Mesodermal cell (in vitro differentiated cells): ENCODE results near the gene SULT4A1.

Source experiments
- H3K27ac ChIP-seq: 2 replicates; pipeline ENCODE4 v1.7.0; 2013; ENCODE audit warnings: mild to moderate bottlenecking, low read depth, low read length, moderate library complexity; ENCODE audit not compliant: severe bottlenecking
- H3K36me3 ChIP-seq: 2 replicates; pipeline ENCODE4 v1.7.1; 2013; ENCODE audit warnings: mild to moderate bottlenecking, low read length, moderate library complexity; ENCODE audit not compliant: control insufficient read depth, insufficient read depth
- H3K4me1 ChIP-seq: one replicate; pipeline ENCODE4 v1.7.1; 2013; ENCODE audit warnings: mild to moderate bottlenecking, low read length; ENCODE audit not compliant: insufficient read depth, control insufficient read depth, poor library complexity, severe bottlenecking
- H3K4me3 ChIP-seq: 2 replicates; pipeline ENCODE4 v1.7.0; 2013; ENCODE audit warnings: low read length, control low read depth, mild to moderate bottlenecking; ENCODE audit not compliant: insufficient read depth, poor library complexity, severe bottlenecking; ENCODE audit errors: extremely low read depth
- H3K9me3 ChIP-seq: 2 replicates; pipeline ENCODE4 v1.7.1; 2013; ENCODE audit warnings: mild to moderate bottlenecking, low read length, moderate library complexity; ENCODE audit not compliant: control insufficient read depth
- WGBS, 2 experiments: methylation state at CpG; one replicate each; pipeline ENCODE4 v1.1.5; 2013; ENCODE audit warnings: missing lambda C conversion rate in 2 of 2; ENCODE audit not compliant: insufficient coverage in 2 of 2; 5-methylcytosine and 5-hydroxymethylcytosine counted together

Gene SULT4A1

GRCh38 chr22:43895986-43896645 lies 33.8 kb upstream of the SULT4A1 start:
- Histone ChIP-seq H3K4me3 (no peak overlapping the region), H3K4me1 (peaks cover 13% of the 10 kb centered on the region), H3K27ac (no peak overlapping the region), H3K36me3 (no peaks in the 10 kb centered on the region), H3K9me3 (no peaks in the 10 kb centered on the region)
- WGBS, 2 experiments, result 75 to 83% methylated on average over 11 of the region's 11 CpGs

GRCh38 chr22:43894122-43894521 lies 31.8 kb upstream of the SULT4A1 start:
- Histone ChIP-seq H3K9me3 (no peaks in the 10 kb centered on the region), H3K36me3 (no peaks in the 10 kb centered on the region), H3K27ac (no peak overlapping the region), H3K4me3 (no peak overlapping the region), H3K4me1 (peaks cover 15% of the 10 kb centered on the region)
- 88 to 91% methylated on average over 4 to 5 of the region's 5 CpGs for WGBS, 2 experiments

- Histone ChIP-seq H3K4me3 (no peak overlapping the region), H3K4me1 (peaks cover 15% of the 10 kb centered on the region), H3K27ac (no peak overlapping the region), H3K36me3 (no peaks in the 10 kb centered on the region), H3K9me3 (no peaks in the 10 kb centered on the region)
- WGBS, 2 experiments, result 69 to 93% methylated on average over 3 to 4 of the region's 5 CpGs
These were observed 31.0 kb upstream of the SULT4A1 start for GRCh38 chr22:43893266-43893665.

- Histone ChIP-seq H3K4me1 (peaks cover 10% of the 10 kb centered on the region), H3K36me3 (no peaks in the 10 kb centered on the region), H3K27ac (no peak overlapping the region), H3K4me3 (no peak overlapping the region), H3K9me3 (no peaks in the 10 kb centered on the region)
- 22 to 29% methylated on average over 5 of the region's 15 CpGs for WGBS, 2 experiments
These were observed 30.0 kb upstream of the SULT4A1 start for GRCh38 chr22:43892183-43892894.

DNA sequence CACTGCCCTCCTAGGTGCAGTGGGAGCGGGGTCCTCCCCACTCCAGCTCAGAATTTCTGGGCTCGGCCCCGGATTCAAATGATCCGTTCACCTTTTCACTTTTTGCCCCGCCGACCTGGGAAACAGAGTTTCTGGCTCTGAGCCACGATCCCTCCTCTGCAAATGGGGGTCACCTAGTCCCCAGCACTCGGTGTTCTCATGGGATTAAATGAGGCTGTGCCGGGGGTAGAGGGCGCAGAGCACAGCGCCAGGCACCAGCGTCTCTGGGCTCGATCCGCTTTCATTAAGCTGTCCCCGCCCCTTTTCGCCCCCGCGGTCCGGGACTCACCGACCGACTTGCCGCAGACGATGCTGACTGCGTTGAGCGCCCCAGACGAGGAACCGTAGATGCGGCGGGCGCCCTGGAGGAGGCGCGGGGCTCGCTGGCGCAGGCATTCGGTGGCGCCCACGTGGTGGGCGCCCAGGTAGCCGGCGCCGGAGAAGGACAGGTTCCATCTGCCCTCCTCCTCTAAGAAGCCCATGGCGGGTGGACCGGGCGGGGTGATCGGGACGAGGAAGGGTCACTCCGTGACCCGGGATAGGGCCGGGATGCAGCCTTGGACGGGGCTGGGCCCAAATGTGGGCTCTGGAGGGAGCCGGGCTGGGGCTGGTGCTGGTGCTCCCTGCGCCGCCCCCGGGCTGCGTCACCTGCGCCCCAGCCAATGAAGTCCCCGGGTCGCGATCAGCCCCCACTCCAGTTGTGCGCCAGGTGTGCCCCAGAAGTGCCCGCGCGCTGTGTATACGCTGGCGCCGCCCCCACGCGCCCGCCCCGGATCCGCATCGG lies 29.3 kb upstream of the SULT4A1 start, which contains the start of gene PNPLA5:
Gene PNPLA5, minus strand, starts transcription at position 654 of the 823 bp plus-strand sequence. Its CDS starts 133 bp downstream, at position 521.
- no peaks in the 10 kb centered on the region for H3K9me3 ChIP-seq
- no peak within 1 kb of the TSS for H3K4me3 ChIP-seq
- 4 to 5% methylated on average over 54 to 64 of the region's 72 CpGs for WGBS, 2 experiments
- H3K36me3 ChIP-seq, result no peaks in the 10 kb centered on the region
- no peak within 1 kb of the TSS for H3K27ac ChIP-seq
- peaks cover 7% of the 10 kb centered on the region for H3K4me1 ChIP-seq

DNA sequence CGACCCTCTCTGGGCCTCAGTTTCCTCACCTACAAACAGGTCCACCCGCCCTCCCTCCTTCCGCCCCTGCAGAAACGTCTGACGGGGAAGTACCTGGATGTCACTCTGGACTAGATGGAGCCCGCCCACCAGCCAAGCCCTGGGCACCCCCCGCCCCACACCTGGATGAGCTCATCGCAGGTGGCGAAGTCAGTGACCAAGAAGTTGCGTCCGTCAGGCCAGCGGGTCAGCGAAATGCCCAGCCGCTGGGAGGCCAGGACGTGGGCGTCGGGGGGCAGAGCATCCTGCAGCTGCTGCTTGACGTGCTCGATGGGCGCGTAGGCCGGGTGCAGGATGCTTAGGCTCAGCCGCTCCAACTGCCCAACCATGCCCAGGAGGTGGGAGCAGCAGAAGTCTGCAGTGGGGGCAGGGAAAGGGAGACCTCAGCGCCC lies 28.6 kb upstream of the SULT4A1 start:
- no peak overlapping the region for H3K27ac ChIP-seq
- 55 to 56% methylated on average over 23 of the region's 24 CpGs for WGBS, 2 experiments
- no peaks in the 10 kb centered on the region for H3K36me3 ChIP-seq
- H3K9me3 ChIP-seq, result no peaks in the 10 kb centered on the region
- H3K4me1 ChIP-seq, result peaks cover 7% of the 10 kb centered on the region
- H3K4me3 ChIP-seq, result no peak overlapping the region

DNA sequence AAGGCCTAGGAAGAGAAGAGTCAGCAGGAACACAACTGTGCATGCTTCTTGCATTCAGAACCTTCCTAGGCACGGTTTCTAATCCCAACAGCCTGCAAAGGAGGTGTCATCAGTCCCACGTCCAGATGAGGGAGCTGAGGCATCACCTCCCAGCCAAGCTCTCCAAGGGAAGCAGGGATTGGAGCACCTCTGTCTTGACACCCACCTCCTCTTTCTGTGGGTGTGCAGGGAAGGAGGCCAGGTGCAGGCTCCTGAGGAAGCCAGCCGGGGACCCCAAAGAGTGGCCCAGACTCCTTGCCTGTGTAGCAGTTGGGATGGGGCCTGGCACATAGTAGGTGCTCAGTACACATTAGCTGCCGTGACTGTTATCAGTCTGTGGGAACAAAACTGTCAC lies 27.5 kb upstream of the SULT4A1 start:
- 74 to 77% methylated on average over 3 of the region's 4 CpGs for WGBS, 2 experiments
- H3K27ac ChIP-seq, result no peak overlapping the region

DNA sequence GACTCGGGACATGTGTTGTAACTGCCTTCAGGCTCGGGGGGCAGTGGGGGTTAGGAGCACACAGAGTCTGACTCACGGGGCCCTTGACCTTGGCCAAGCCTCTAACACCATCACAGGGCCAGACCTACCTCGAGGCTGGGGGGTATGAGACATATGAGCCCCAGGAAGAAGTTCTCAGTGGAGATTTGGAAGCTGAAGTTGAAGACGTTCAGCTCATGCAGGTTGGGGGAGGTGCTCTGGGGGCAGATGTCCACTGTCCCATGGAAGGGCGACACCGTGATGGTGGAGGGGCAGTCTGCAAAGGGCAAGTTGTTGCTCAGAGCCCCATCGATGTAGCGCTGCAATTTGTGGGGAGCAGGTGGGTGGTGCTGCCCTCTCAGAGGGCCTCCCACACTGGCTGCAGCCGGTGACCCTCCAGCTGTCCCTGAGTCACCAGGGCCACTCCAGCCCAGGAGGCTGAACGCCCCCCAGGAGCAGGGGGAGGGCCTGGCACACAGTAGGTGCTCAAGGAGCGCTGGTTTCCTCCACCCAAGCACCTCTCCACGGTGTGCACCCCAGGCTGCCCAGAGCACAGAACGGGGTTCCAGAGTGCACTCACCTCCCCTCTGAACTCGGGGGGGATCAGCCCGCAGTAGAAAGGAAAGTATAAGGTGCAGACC lies 27.0 kb upstream of the SULT4A1 start:
- 80 to 89% methylated on average over 6 to 11 of the region's 16 CpGs for WGBS, 2 experiments
- H3K27ac ChIP-seq, result no peak overlapping the region
- H3K4me1 ChIP-seq, result peaks cover 7% of the 10 kb centered on the region
- no peak overlapping the region for H3K4me3 ChIP-seq
- H3K9me3 ChIP-seq, result no peaks in the 10 kb centered on the region
- H3K36me3 ChIP-seq, result no peaks in the 10 kb centered on the region

More for the DNA sequence above, 27.5 kb upstream of the SULT4A1 start:
- no peaks in the 10 kb centered on the region for H3K9me3 ChIP-seq
- no peaks in the 10 kb centered on the region for H3K36me3 ChIP-seq
- peaks cover 7% of the 10 kb centered on the region for H3K4me1 ChIP-seq
- H3K4me3 ChIP-seq, result no peak overlapping the region

- Histone ChIP-seq H3K4me3 (no peak overlapping the region), H3K9me3 (no peaks in the 10 kb centered on the region), H3K27ac (no peak overlapping the region), H3K4me1 (peaks cover 7% of the 10 kb centered on the region), H3K36me3 (no peaks in the 10 kb centered on the region)
- WGBS, 2 experiments, result 83 to 100% methylated on average over 3 of the region's 4 CpGs
These were observed 26.4 kb upstream of the SULT4A1 start for GRCh38 chr22:43888740-43889139.

- no peaks in the 10 kb centered on the region for H3K36me3 ChIP-seq
- H3K4me3 ChIP-seq, result no peak overlapping the region
- H3K4me1 ChIP-seq, result peaks cover 7% of the 10 kb centered on the region
- no peaks in the 10 kb centered on the region for H3K9me3 ChIP-seq
- no peak overlapping the region for H3K27ac ChIP-seq
- 86 to 95% methylated on average over 3 to 4 of the region's 4 CpGs for WGBS, 2 experiments
These were observed 25.1 kb upstream of the SULT4A1 start for GRCh38 chr22:43887391-43887790.
